Esophagus squamous epithelium (tissue), 5 donors: Measurements from ENCODE around the gene DNAJC18. TPM values are rescaled to one million over a fixed set of nuclear protein-coding genes. Genes with fewer than 3 reads are reported as not detected.
A peak's percentile ranks its signal among the peaks of the same experiment; 100 is the strongest.
"Not testable (repeated sequence)": the region's sequence is repeated elsewhere in the genome, so short reads cannot be mapped to it uniquely, and the experiment has no call there.

Experiments
- DNase-seq: peaks from one replicate; lab custom pipeline; 2025; lab: John Stamatoyannopoulos, UW
- H3K27ac ChIP-seq, 4 donors: fragments of 200-600 bp; sonication (generic); one replicate each; pipeline ENCODE4 v1.5.1; 2016 to 2019; ENCODE audit warnings: mild to moderate bottlenecking in 1 of 4
- H3K27me3 ChIP-seq, 4 donors: fragments of 200-600 bp; sonication (generic); 1 replicate in 3 of 4; 2 replicates in 1 of 4; pipeline versions ENCODE4 v1.5.1 to v1.6.0; 2017 to 2021; ENCODE audit warnings: antibody characterized with exemption in 1 of 4
- H3K36me3 ChIP-seq, 3 donors: fragments of 200-600 bp; sonication (generic); one replicate each; pipeline ENCODE4 v1.5.1; 2016 to 2019
- H3K4me1 ChIP-seq, 3 donors: fragments of 200-600 bp; sonication (generic); one replicate each; pipeline ENCODE4 v1.5.1; 2017 to 2019
- H3K4me3 ChIP-seq, 4 donors: fragments of 200-600 bp; sonication (generic); 1 replicate in 3 of 4; 2 replicates in 1 of 4; pipeline ENCODE4 v1.5.1; 2016 to 2019; ENCODE audit warnings: mild to moderate bottlenecking in 2 of 4, moderate library complexity in 1 of 4
- H3K9me3 ChIP-seq, 3 donors: fragments of 200-600 bp; sonication (generic); one replicate each; pipeline ENCODE4 v1.5.1; 2016 to 2019
- POLR2A ChIP-seq, 4 donors: fragments of 450-650 bp; IDR thresholded peaks; one replicate each; pipeline ENCODE4 v1.6.1; 2017; ENCODE audit warnings: antibody characterized with exemption in 4 of 4, mild to moderate bottlenecking in 4 of 4, moderate library complexity in 3 of 4
- WGBS, 2 donors: methylation state at CpG; one replicate each; pipeline ENCODE4 v1.1.5; 2018; 5-methylcytosine and 5-hydroxymethylcytosine counted together
- intact Hi-C: fragments of 100-400 bp; cut with DNase I; formaldehyde crosslinking; loops from one replicate; pipeline ENCODE4 v1.15.0; 2022
- total RNA-seq, 4 donors: library from RNA; depleted of rRNA; stranded (reverse); fragments of >200 nt; gene quantifications; one replicate each; pipeline ENCODE4 v1.1.0, GENCODE V29; 2016
- TF ChIP-seq, protein P1 (sequence below), 6 experiments: fragments of 450-650 bp in 4 of 6; fragments of 200-600 bp in 2 of 6; sonication (generic) in 2 of 6; IDR thresholded peaks; one replicate each; pipeline ENCODE4 v1.5.1; 2016 to 2019; ENCODE audit warnings: antibody characterized with exemption in 6 of 6, mild to moderate bottlenecking in 4 of 6, moderate library complexity in 4 of 6
- donor health status: DM: yes; HTN: yes; CAD: no.

The DNAJC18 gene
- total RNA-seq = 1 to 10 TPM in 3 of 4 donors, under 1 TPM in 1; 0.53 to 6.9 (median 3.9) TPM

DNA sequence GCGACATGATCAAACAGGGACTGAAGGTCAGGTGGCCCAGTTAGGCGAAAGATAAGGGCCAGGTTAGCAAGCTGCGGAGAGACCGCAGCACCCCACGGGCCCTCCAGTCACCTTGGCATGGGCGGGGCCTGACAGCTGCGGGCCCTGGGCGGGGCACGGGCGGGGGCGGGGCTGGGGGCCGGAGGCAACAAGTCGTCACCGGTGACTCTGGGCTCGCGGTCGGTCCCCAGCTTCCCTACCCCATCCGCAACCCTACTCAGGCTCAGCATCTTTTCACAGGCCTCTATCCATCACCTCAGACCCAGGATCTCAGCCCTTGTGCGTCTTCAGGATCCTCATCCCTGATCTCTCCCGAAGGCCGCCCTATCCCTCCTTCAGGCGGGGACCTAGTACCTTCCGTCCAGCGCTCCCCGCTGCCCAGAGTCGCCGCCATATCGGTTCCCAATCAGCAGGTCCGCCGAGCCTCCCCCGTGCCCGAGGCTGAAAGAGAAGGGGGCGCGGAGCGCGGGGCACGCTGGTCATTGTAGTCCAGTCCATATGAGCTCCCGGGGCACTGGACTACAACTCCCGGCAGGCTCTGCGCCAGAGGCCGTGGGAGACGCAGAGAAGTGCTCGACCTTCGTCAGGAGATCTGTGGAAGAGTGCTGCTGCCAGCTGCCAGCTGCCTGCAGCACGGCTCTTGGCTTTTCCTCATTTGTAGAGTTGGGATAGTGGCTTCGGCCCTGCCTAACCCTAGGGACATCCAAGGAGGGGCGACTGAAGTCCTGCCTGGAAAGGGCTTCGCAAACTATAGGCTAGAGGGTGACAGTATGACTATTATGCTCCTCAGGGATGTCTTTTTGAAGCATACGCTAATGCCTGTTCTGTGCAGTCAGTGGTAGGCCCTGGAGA lies at the start of gene DNAJC18:
TSS of gene DNAJC18 (minus strand) at position 513 of the 891 bp plus-strand sequence. CDS start at position 433, 80 bp downstream.
- peak; percentile 60 for DNase-seq
- Histone ChIP-seq H3K4me1 (peaks cover 7 to 27% (median 11%) of the 10 kb centered on the region in 3 donors), H3K4me3 (peak within 1 kb of the TSS; percentile 61 to 87 (median 78)), H3K9me3 (no peaks in the 10 kb centered on the region), H3K36me3 (peaks cover 0 to 10% (median under 1%) of the 10 kb centered on the region in 3 donors), H3K27ac (peak within 1 kb of the TSS; percentile 90 to 98 (median 94)), H3K27me3 (no peaks in the 10 kb centered on the region)
- 0 to 9% methylated on average over 13 to 17 of the region's 49 CpGs for WGBS, 2 donors
- TF ChIP-seq POLR2A (IDR thresholded peaks at IDR 0.05) = peak in 1 of 4 donors; percentile 32
- TF ChIP-seq, protein P1, sequence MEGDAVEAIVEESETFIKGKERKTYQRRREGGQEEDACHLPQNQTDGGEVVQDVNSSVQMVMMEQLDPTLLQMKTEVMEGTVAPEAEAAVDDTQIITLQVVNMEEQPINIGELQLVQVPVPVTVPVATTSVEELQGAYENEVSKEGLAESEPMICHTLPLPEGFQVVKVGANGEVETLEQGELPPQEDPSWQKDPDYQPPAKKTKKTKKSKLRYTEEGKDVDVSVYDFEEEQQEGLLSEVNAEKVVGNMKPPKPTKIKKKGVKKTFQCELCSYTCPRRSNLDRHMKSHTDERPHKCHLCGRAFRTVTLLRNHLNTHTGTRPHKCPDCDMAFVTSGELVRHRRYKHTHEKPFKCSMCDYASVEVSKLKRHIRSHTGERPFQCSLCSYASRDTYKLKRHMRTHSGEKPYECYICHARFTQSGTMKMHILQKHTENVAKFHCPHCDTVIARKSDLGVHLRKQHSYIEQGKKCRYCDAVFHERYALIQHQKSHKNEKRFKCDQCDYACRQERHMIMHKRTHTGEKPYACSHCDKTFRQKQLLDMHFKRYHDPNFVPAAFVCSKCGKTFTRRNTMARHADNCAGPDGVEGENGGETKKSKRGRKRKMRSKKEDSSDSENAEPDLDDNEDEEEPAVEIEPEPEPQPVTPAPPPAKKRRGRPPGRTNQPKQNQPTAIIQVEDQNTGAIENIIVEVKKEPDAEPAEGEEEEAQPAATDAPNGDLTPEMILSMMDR (IDR thresholded peaks at IDR 0.05) = peak in 1 of 6 experiments; percentile 16
- intact Hi-C loops = no loop called here

DNA sequence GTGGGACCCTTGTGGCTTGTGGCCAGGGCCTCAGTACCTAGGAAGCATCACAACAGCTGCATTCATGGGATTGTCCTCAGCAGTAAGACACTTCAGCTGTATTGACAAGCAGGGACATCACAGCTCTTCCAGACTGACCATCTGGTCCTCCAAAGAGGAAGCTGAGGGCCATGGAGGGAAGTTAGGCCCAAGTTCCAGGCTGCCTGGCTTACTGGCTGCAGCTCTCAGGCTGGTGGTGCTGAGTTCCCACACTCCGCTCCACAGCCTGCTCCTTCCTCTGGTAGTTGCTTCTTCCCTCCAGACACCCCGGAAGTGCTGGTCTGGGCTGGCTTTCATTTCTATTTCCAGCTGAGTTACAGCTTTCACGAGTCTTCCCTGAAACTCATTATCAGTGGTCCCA lies 48.9 kb upstream of the DNAJC18 start:
- no peak overlapping the region for H3K4me3 ChIP-seq
- no peak for TF ChIP-seq POLR2A (IDR thresholded peaks at IDR 0.05)
- TF ChIP-seq, protein P1 (IDR thresholded peaks at IDR 0.05) = no peak
- H3K9me3 ChIP-seq = no peaks in the 10 kb centered on the region
- peaks cover 5 to 33% (median 21%) of the 10 kb centered on the region in 3 donors for H3K4me1 ChIP-seq
- peak overlapping the region in 2 of 4 donors; percentile 55 to 66 for H3K27ac ChIP-seq
- intact Hi-C loops = no loop called here
- no peak for DNase-seq
- no peaks in the 10 kb centered on the region for H3K27me3 ChIP-seq
- no peaks in the 10 kb centered on the region for H3K36me3 ChIP-seq
- WGBS, 2 donors = 52 to 59% methylated on average over 2 to 3 of the region's 3 CpGs

DNA sequence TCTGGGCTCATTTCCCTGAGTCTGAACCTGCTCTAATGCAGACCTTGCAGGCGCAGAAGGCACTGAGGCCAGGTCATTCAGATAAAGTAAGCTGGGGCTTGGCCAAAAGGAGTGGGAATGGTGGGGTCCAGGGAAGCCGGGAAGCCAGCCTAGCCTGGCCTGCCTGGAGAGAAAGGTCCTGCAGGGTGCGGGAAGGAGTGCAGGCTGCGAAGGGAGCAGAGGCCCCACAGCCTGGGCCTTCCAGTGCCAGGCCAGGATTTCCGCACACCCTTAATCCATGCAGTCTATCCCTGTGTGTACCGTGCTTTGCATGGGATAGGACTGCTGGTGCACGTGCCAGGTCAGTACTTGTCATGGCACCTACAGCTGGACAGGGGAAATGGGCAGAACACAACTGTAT lies 46.9 kb upstream of the DNAJC18 start:
- DNase-seq = no peak
- Histone ChIP-seq H3K36me3 (no peaks in the 10 kb centered on the region), H3K4me1 (peaks cover 16 to 44% (median 23%) of the 10 kb centered on the region in 3 donors), H3K9me3 (no peaks in the 10 kb centered on the region), H3K4me3 (no peak overlapping the region), H3K27ac (no peak overlapping the region), H3K27me3 (no peaks in the 10 kb centered on the region)
- 33 to 86% methylated on average over 1 of the region's 7 CpGs for WGBS, 2 donors
- no peak for TF ChIP-seq POLR2A (IDR thresholded peaks at IDR 0.05)
- TF ChIP-seq, protein P1 (IDR thresholded peaks at IDR 0.05) = no peak
- intact Hi-C loops = no loop called here

DNA sequence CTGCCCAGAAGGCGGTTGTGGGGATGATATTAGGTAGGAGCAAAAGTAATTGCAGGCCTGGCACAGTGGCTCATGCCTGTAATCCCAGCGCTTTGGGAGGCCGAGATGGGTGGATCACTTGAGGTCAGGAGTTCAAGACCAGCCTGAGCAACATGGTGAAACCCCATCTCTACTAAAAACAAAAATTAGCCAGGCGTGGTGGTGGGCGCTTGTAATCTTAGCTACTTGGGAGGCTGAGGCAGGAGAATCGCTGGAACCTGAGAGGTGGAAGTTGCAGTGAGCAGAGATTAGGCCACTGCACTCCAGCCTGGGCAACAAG lies 43.5 kb upstream of the DNAJC18 start:
- Histone ChIP-seq H3K27ac (peak overlapping the region; percentile 91 to 99 (median 94)), H3K4me1 (peaks cover 25 to 73% (median 38%) of the 10 kb centered on the region in 3 donors), H3K36me3 (peaks cover 0 to 21% (median 3%) of the 10 kb centered on the region in 3 donors), H3K4me3 (peak overlapping the region; percentile 35 to 77 (median 50))
- DNase-seq, intact Hi-C loops, H3K27me3 ChIP-seq, H3K9me3 ChIP-seq: not testable (repeated sequence)
- 39 to 45% methylated on average over 6 of the region's 6 CpGs for WGBS, 2 donors

DNA sequence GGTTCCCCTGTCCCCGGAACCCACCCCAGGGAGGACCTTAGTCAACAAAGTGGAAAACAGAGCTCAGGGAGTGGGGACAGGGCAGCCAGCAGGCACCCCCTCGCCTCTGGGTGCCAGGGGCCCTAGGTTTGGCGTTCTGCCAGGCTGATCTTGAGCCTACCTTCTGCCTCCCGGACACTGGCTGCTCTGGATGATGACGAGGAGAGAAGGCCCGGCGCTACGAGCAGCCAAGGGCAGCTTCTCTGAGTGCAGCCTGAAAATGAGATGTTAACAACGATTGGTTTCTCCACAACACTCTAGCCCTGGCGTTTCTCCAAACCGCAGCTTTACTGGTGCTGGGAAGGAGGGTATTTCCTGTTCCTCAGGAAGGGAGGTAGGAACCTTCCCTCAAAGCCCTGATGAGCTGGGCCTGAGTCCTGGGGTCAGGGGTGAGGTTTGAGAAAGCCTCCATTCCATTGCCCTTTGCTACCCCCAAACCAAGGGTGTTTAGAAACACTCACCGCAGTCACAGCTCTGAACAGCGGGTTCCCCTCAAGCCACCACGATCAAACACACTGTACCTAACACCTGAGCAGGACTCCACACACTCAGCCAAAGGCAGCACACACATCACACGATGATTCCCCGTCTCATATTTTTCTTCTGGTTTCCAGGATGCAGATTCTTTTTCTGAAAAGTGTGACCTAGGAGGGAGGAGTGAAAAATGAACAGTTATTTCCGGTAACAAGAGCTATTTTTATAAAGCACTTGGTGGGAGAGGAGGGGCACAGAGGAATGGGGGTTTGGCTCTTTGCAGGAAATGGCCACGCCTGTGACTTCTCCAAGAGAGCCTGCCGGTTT lies 42.9 kb upstream of the DNAJC18 start, which contains the start of gene STING1:
TSS of gene STING1 (minus strand) at position 709 of the 840 bp plus-strand sequence. CDS start 1,054 bp downstream, outside the sequence.
- peak; percentile 33 for DNase-seq
- intact Hi-C loops = no loop called here
- Histone ChIP-seq H3K4me3 (peak within 1 kb of the TSS; percentile 35 to 77 (median 50)), H3K9me3 (no peaks in the 10 kb centered on the region), H3K27me3 (no peaks in the 10 kb centered on the region), H3K36me3 (peaks cover 0 to 27% (median 8%) of the 10 kb centered on the region in 3 donors), H3K27ac (peak within 1 kb of the TSS; percentile 91 to 99 (median 94)), H3K4me1 (peaks cover 25 to 73% (median 38%) of the 10 kb centered on the region in 3 donors)
- 2 to 11% methylated on average over 10 of the region's 19 CpGs for WGBS, 2 donors
- peak in 1 of 4 donors; percentile 52 for TF ChIP-seq POLR2A (IDR thresholded peaks at IDR 0.05)
- TF ChIP-seq, protein P1 (IDR thresholded peaks at IDR 0.05) = no peak
